ENCODE data around the gene PARL.
"Not testable (repeated sequence)": the region's sequence is repeated elsewhere in the genome, so short reads cannot be mapped to it uniquely, and the experiment has no call there.

The PARL gene

DNA sequence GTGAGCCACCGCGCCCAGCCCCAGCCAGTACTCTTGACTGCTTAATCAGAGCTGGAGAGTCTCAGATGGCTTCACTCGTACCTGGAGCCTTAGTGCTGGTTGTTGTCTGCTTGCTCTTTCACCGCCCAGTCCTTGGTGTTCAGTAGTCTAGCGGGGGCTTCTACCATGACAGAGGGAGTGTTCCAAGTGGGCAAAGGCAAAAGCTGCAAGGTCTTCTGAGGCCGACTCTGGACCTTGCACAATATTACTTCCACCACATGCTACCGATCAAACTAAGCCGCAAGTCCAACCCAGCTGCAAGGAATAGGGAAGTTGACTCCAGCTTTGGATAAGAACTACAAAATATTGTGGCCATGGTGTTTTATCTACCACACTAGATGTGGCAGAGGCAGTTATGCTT lies 6.6 kb downstream of the PARL start:
- TF ChIP-seq, protein P1, sequence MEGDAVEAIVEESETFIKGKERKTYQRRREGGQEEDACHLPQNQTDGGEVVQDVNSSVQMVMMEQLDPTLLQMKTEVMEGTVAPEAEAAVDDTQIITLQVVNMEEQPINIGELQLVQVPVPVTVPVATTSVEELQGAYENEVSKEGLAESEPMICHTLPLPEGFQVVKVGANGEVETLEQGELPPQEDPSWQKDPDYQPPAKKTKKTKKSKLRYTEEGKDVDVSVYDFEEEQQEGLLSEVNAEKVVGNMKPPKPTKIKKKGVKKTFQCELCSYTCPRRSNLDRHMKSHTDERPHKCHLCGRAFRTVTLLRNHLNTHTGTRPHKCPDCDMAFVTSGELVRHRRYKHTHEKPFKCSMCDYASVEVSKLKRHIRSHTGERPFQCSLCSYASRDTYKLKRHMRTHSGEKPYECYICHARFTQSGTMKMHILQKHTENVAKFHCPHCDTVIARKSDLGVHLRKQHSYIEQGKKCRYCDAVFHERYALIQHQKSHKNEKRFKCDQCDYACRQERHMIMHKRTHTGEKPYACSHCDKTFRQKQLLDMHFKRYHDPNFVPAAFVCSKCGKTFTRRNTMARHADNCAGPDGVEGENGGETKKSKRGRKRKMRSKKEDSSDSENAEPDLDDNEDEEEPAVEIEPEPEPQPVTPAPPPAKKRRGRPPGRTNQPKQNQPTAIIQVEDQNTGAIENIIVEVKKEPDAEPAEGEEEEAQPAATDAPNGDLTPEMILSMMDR (IDR thresholded peaks at IDR 0.05; ENCODE audit: low read depth, low read length), result no peak
- DNase-seq (ENCODE audit: extremely low read depth, low read depth), result no peak

DNA sequence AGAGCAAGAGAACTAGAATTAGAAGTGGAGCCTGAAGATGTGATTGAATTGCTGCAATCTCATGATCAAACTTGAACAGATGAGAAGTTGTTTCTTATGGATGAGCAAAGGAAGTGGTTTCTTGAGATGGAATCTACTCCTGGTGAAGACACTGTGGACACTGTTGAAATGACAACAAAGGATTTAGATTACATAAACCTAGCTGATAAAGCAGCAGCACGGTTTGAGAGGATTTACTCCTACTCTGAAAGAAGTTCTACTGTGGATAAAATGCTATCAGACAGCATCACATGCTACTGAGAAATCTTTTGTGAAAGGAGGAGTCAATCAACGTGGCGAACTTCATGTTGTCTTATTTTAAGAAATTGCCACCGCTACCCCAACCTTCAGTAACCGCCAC lies 7.5 kb downstream of the PARL start:
- DNase-seq (ENCODE audit: extremely low read depth, low read depth), result not testable (repeated sequence)

DNA sequence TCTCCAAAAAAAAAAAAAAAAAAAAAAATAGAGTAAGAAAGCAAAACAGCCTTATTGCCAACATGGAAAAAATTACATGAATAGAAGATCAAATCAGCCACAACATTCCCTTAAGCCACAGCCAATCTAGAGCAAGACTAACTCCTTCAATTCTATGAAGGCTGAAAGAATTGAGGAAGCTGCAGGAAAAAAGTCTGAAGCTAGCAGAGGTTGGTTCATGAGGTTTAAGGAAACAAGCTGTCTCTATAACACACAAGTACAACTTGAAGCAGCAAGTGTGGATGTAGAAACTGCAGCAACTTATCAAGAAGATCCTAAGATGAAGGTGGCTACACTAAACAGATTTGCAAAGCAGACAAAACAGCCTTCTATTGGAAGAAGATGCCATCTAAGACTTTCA lies 9.3 kb downstream of the PARL start:
- DNase-seq (ENCODE audit: extremely low read depth, low read depth), result no peak
- TF ChIP-seq, protein P1 (IDR thresholded peaks at IDR 0.05; ENCODE audit: low read depth, low read length), result no peak

DNA sequence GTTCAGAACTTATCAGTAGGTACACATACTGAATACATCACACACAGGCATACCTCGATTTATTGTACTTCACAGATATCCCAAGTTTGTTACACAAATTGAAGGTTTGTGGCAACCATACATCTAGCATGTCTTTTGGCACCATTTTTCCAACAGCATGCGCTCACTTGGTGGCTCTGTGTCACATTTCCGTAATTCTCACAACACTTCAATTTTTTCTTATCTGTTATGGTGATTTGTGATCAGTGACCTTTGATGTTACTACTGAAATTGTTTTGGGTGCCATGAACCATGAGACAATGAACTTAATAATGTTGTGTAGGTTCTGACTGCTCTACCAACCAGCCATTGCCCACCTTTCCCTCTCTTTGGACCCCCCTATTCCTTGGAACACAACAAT lies 10.8 kb downstream of the PARL start:
- TF ChIP-seq, protein P1 (IDR thresholded peaks at IDR 0.05; ENCODE audit: low read depth, low read length), result no peak
- no peak for DNase-seq (ENCODE audit: extremely low read depth, low read depth)

DNA sequence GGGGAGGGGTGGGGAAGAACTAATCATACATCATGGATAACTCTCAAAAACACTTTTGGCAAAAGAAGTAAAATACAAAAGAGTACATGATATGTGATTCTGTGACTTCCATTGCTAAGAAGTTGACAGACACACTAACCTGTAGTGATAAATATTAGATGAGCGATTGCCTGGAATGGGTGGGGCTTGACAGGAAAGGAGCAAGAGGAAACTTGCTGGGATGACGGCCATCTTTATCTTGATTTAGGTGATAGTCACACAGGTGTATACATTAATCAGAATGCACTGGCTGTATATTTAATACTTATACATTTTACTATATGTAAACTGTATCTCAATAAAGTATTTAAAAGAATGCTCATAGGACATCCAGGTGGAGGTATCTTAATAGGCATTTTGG lies 13.1 kb downstream of the PARL start:
- no peak for DNase-seq (ENCODE audit: extremely low read depth, low read depth)
- TF ChIP-seq, protein P1 (IDR thresholded peaks at IDR 0.05; ENCODE audit: low read depth, low read length), result no peak

DNA sequence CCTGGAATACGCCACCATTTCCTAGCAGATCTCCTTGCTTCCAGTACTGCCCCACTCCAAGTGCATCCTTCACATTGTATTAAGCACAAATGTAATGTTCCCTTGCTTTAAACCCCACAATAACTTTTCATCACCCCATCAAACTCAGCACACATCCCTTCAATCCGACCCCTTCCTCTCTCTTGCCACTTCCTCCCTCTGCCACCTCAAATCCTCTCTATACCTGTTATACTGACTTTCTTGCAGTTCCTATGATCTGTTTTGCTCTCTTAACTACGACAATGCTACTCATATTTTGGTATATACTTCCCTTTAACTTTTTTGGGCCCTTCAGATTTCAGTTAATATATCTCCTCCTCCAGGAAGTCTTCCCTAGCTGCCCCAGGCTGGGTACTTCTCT lies 14.1 kb downstream of the PARL start:
- TF ChIP-seq, protein P1 (IDR thresholded peaks at IDR 0.05; ENCODE audit: low read depth, low read length), result no peak

DNA sequence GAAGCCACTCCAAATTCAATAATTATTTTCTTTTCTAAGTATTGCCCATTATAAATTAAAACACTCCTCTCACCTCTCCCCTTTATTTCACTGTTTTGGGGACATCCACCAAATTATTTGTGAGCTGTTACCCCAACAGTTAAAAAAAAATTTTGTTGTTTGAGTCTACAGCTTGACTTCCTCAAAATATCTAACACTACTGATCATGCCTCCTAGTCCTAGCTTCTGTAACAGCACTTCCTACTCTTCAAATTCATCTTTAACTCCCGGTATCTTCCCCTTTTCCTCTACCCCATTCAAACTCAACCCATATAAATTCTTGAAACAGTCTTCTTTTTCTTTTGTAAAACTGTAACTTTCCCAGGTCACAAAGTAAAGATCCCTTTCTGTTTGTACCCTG lies 15.9 kb downstream of the PARL start:
- DNase-seq (ENCODE audit: extremely low read depth, low read depth), result no peak
- TF ChIP-seq, protein P1 (IDR thresholded peaks at IDR 0.05; ENCODE audit: low read depth, low read length), result no peak

More for the DNA sequence above, 14.1 kb downstream of the PARL start:
- DNase-seq (ENCODE audit: extremely low read depth, low read depth), result no peak

DNA sequence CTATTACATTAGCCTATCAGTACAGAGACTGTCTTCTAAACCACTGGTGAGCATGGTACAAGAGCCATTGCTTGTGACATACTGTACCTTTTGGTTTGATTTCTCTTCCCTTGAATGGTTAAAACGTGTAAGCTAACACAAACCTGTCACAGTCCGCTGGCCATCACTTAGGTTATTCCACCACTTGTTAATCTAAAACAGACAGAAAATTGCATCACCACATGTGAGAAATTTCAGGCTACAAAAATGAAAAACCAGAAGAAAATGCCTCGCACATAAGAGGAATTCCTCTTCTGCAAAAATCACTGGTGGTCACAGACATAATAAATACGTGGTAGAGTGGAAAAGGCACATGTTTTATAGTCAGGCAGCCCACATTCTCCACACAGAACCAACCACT lies 22.1 kb downstream of the PARL start:
- TF ChIP-seq, protein P1 (IDR thresholded peaks at IDR 0.05; ENCODE audit: low read depth, low read length), result no peak
- DNase-seq (ENCODE audit: extremely low read depth, low read depth), result no peak
